HG03521 (cell line): ENCODE data around the gene ODAM.
"Not testable (repeated sequence)": the region's sequence is repeated elsewhere in the genome, so short reads cannot be mapped to it uniquely, and the experiment has no call there.

Source experiments
- ATAC-seq: cut with Tn5 transposase; IDR thresholded peaks from one replicate; pipeline ENCODE4 v1.9.1; 2021; ENCODE audit warnings: mild to moderate bottlenecking, moderate library complexity; ENCODE audit not compliant: unreplicated experiment

ODAM gene

GRCh38 chr4:70221389-70221788, 25.9 kb downstream of the ODAM start:
- not testable (repeated sequence) for ATAC-seq

GRCh38 chr4:70221818-70222217, 26.3 kb downstream of the ODAM start:
- ATAC-seq, result not testable (repeated sequence)

GRCh38 chr4:70225824-70226223, 30.3 kb downstream of the ODAM start, which contains the start of gene FDCSP:
Gene FDCSP (plus strand): TSS chr4:70226124. CDS start chr4:70231195, 5,071 bp downstream.
- no peak for ATAC-seq

- no peak for ATAC-seq
Observed at GRCh38 chr4:70236125-70236524, 40.6 kb downstream of the ODAM start.

- no peak for ATAC-seq
Observed at GRCh38 chr4:70239131-70239883, 43.8 kb downstream of the ODAM start.

GRCh38 chr4:70239884-70240591, 44.5 kb downstream of the ODAM start:
- no peak for ATAC-seq

- not testable (repeated sequence) for ATAC-seq
Observed at GRCh38 chr4:70242297-70242696, 46.8 kb downstream of the ODAM start, which contains the start of gene CSN3. Gene CSN3 (plus strand): TSS chr4:70242597. CDS start chr4:70244820, 2,223 bp downstream.

GRCh38 chr4:70243091-70243490, 47.6 kb downstream of the ODAM start:
- ATAC-seq, result no peak

- ATAC-seq, result no peak
Observed at GRCh38 chr4:70251250-70251944, 55.9 kb downstream of the ODAM start.

GRCh38 chr4:70251945-70252277, 56.4 kb downstream of the ODAM start:
- ATAC-seq, result no peak
